Stimulated activated CD4-positive, alpha-beta T cell treated with anti-CD3 and anti-CD28 coated beads, Interleukin-2, amount 100 ng/mL, for 48 hours (primary cell): Measurements from ENCODE around the gene MEA1.
"Not testable (repeated sequence)": the region's sequence is repeated elsewhere in the genome, so short reads cannot be mapped to it uniquely, and the experiment has no call there.

Experiments
- DNase-seq, 2 donors: peaks; one replicate each; pipeline ENCODE4 v3.0.0-alpha.2; 2020

Gene MEA1

GRCh38 chr6:43006251-43006650, 7.5 kb downstream of the MEA1 start:
- no peak for DNase-seq

DNA sequence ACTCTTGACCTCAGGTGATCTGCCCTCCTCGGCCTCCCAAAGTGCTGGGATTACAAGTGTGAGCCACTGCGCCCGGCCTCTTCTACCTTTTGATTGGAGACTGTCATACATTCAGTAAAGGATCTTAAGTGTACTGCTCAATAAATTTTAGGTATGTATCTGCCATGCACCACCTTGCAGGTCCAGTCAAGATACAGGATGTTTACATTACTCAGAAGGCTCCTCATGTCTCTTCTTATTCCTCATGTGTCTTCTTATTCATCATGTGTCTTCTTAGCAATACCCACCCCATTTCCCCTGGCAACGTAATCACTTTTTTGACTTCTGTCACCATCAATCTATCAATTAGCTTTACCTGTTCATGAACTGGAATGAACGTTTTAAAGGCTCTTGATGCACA, 7.9 kb downstream of the MEA1 start:
- no peak for DNase-seq

- DNase-seq = no peak
Observed at GRCh38 chr6:43001843-43002242, 11.9 kb downstream of the MEA1 start.

- not testable (repeated sequence) for DNase-seq
Observed at GRCh38 chr6:42998205-42998604, 15.5 kb downstream of the MEA1 start.

- DNase-seq = no peak
Observed at GRCh38 chr6:42996513-42996912, 17.2 kb downstream of the MEA1 start.

DNA sequence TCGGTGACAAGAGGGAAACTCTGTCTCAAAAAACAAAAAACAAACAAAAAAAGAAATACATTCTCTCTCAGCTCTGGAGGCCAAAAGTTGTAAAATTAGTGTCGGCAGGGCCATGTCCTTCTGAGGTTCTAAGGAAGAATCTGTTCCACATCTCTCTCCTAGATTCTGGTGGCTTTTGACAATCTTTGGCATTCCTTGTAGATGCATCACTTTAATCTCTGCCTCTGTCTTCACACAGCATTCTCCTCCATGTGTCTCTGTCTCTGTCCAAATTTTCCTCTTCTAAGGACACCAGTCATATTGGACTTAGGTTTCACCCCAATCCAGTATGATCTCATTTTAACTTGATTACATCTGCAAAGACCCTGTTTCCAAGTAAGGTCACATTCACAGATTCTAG, 20.3 kb downstream of the MEA1 start:
- DNase-seq = no peak

DNA sequence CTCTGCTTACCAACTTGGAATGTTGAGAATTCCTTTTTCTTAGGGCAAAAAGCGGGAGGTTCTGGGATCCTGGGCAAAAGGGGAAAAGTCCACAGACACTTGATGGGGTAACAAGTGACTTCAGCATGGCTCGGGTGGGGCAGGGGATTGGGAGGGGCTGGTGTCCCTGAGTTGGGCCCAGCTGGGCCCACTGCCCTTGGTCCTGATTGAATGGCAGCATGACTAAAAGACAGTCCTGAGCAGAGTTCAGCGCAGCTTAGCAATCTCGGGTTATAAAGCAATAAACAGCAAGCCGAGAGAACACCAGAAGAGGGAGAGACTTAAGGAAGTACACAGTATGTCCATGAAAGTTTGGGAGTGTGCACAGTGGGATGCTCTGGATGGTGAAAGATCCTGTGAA, 23.8 kb downstream of the MEA1 start:
- DNase-seq = no peak

DNA sequence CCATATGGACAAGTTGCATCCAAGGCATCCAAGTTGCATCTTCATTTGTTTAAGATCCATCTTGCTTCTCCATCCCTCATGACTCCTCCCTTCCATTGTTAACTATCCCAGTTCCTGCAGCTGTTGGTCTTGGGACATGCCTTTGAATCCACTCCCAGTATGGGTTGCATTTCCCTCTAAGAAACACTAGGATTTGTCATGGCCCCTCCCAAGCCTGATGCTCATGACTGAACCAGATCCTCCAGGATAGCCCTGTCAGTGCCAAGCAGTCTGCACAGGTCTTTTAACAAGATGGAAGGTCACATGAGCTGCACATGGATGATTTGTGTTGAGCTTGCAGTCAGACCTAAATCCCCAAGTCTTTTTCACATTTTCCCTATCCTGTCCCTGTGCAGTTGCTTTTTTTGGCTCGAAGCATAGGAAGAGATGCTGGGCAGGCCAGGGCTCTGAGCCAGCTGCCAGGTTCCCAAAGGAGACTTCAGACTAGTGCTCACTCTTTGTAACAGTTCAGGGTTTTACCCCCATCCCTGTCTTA, 25.2 kb downstream of the MEA1 start:
- DNase-seq = no peak

DNA sequence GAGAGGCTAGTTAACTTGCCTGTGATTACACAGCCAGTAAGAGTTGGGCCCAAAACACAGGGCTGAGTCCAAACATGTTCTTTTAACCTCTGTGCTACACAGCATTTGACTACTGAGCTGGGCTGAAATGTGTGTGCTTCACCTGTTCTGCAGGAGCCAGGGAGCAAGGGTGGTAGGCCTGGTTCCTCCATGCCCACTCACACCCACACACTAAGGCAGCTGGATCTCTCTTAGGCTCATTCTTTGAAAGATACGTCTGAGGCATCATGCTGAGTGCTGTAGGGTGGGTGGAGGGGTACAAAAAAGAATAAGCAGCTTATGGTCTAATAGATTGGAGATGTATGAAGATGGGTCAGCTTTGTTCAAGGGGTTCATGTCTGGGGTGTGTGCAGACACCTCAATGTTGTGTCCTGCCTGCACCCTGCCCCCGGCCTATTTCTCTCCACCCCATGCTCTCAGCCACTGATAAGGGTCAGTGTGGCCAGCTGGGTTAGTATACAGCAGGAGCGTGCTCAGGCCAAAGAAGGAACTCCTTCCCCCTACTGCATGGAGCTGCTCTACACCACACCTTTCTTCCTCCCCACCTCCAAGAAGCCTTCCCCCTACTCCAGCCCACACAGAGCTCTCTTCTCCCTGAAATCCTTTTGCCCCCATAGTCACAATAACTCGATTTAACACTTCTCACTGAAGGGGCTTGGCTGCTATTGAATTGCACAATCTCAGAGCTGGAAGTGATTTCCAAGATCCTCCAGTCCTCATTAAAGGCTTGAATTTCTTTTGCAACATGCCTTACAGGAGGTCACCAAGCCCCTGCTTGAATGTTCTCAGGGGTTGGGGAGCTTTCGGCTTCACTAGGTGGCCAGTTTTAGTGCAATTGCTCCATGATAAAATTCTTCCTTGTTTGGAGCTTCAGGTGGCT, 26.0 kb downstream of the MEA1 start:
- no peak for DNase-seq

DNA sequence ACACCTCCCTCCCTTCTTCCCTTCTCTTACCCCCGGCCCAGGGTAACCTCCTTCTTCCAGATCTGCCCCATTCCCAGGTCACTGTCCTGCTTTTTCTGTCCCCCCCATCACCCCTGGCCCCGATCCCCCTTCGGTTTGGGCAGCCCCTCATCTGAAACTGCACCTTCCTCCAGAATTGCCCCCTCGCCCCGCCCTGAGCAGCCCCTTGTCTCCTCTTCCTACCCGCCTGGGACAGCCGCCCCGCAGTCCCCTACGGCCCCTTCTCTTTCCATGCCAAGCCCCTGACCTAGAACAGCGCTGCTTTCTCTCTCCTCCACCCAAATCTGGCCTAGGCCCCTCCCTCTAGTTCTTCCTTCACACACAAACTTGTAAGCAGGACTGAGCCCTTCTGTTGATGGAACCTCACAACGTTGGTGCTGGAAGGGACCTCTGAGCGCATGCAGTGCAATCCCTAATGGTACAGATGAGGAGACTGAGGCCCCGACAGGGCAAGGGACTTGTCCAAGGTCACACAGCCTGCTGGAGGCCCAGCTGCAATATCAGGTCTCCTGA, 28.7 kb downstream of the MEA1 start:
- DNase-seq = no peak

DNA sequence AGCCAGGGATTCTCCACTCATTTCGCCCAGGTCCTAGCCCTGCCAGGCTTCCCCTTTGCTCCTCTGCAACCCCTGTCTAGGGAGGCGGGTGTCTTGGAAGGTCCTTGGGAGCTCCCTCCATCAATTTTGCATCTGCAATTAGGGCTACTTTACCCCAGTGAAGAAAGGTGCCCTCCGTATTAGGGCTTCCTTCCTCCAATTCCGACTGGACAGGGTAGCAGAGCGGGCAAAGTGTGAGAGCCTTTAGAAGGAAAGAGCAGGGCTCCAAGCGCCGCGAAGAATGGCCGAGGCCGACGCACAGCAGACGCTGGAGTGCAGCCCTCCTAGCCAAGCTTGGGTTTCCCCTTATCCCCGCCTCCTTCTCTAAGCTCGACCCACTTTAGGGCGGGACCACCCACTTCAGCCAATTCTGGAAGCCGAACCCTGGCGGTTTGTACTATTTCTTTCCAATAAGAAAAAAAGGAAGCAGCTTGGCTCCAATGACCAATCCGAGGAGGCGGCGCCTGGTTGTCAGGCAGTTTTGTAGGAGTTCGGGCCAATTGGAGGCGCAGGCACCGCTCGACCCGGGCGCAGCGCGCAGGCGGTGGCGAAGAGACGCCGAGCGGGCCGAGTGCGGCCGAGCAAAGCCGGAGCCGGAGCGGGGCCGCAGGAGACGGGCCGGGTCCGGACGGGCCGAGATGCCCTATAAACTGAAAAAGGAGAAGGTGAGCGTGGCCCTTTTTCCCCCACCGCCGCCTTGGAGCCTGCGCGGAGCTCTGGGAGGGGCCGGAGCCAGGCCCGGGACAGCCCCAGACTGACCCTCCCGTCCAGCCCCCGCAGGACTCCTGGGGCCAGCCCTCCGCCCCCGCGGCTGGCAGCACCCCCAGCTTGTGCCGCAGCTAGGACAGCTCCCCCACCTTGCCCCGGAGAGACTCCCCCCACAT, 29.5 kb downstream of the MEA1 start, which contains the start of gene PPP2R5D:
Gene PPP2R5D, plus strand, starts transcription at position 570 of the 923 bp plus-strand sequence. Its CDS starts 108 bp downstream, at position 678.
- DNase-seq = peak; percentile 88 to 92

- DNase-seq = no peak
Observed at GRCh38 chr6:42981836-42982235, 31.9 kb downstream of the MEA1 start.

- DNase-seq = no peak
Observed at GRCh38 chr6:42979523-42980177, 34.1 kb downstream of the MEA1 start.

DNA sequence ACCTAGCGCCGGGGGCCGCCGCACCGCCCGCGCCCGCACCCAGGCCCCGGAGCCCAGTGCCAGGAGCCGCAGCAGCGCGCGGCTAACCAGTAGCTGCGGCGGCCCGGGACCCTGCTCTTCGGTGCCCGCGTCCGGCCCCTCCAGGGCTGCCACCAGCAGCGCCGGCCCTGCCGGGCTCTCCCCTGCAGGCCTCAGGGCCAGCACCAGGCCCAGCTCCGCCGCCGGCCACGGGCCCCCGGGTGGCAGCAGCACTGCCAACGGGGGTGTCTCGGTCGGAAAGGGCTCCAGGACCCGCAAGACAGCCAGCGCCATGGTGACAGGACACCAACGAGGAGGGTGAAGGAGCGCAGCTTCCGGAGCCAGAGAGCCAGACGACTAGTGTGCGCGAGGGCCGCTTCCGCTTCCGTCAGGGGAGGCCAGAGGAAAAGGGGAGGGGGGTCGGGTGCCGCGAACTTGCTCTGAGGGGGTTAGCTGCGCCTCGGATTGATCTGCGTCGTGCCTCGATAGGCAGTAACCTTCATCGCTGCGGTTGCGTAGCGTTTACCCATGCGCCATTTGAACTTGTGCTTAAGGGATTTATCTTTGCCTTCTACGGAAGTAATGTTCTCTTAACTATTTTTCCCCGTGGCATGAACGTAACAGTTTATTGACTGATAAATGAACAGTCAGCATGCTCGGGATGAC, 34.8 kb downstream of the MEA1 start, which contains the start of gene PEX6:
Gene PEX6, minus strand, starts transcription at position 343 of the 684 bp plus-strand sequence. Its CDS starts 31 bp downstream, at position 312.
- peak; percentile 80 to 90 for DNase-seq

GRCh38 chr6:42978487-42978838, 35.3 kb downstream of the MEA1 start:
- peak in 1 of 2 donors; percentile 11 for DNase-seq

DNA sequence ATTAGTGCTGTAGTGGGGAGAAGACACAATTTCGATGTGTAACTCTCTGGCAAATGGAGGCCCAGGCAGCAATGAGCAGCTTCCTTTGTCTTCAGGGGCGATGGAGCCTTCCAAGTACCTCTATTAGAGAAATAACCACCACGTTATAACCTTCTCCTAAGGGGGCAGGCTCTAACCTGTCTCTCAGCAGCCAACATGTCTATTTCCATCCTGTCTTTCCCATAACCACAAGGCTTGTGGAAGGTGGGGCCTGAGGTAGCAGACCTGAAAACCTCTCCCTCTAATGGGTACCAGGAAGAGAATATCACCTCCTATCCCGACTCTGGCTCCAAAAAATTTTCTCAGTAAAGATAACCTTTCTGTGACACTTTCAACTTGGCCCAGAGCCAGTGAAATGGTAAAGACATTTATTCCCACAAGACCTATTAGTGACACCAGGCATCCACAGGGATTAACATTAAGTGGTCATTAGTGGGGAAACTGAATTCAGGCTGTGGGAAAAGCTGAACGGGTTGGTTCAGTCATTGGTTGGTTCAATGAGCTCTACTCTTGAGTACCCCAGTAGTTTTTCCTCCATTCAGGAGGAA, 38.7 kb downstream of the MEA1 start:
- no peak for DNase-seq

GRCh38 chr6:42973926-42974325, 39.8 kb downstream of the MEA1 start:
- no peak for DNase-seq

DNA sequence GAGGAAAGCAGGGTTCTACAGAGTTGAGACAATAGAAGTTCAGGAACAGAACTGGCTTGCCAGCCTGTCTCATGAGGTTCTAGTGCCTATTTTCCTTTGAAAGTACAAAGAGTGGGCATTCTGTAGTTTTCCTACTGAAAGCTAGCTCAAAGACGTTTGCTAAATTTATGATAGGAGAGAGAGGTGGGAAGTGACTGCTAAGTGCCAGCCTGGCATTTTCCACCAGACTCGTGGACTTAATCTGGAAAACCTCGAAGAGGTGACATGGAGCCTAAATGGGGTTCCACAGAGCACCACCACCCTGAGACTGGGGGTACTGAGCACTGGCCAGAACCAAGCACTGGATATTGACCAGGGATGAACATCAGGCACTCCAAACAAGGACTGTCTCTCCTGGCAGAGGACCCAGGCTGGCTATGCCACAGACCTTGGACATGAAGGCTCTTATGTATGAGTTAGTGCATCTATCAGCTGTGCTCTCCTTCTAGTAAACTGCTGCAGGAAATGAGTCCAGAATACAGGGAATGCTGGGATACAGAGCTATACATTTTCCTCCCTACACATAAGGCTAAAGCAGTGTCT, 41.9 kb downstream of the MEA1 start:
- DNase-seq = no peak

DNA sequence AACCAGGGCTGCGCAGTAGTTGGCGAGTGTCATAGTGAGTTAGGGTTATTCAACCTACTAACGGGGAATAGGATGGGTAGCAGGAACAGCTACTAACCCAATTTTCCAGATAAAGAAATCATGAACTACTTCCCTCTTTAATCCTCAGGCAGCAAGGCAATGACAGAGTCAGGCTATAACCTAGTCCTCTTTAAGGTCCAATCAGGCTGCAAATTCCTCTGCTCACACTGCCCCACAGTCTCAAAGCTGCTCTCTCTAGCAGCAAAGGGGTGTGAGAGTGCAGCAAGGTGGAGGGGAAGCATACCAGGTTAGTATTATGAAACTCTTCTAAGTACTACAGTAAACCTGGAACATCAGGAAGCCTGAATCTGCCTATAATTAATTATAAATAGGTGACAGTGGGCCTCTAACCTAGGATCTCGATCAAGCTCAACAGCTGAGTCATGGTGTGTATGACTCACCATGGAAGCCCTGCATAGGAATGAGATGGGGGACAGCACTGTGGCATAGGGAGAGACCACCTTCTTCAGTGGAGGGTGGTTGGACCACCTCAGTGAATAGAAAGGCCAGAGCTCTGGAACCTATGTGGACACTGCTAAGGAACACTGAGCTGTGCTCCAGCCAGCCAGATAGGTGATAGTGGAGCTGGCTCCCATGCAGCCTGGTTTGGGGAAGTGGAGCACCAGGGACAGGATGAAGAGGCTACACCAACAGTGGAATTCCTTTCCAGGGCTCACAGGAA, 42.7 kb downstream of the MEA1 start:
- DNase-seq = no peak

DNA sequence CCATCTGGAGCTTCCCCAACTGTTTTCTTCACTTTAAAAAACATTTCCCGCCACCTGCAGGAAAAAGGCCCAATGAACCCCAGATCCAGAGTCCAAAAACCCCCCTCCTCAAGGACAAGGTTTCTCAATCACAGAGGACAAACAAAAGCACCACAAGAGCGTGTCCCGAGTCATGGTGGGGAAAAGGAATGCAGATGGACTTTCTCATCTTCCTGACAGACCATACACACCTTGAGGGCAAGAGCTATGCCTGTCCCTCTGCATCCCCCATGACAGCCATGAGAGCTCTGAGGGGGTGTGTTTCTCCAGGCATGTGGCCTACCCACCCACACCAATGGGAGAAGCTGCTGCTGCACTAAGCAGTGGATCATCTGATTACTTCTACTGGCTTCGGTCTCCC, 43.8 kb downstream of the MEA1 start:
- no peak for DNase-seq
